WI38 (cell line): ENCODE data around the gene LHX5.

Experiments
- H3K4me3 ChIP-seq: 2 replicates; pipeline ENCODE4 v1.5.1; 2011; ENCODE audit warnings: low read depth, mild to moderate bottlenecking, control low read depth, low read length
- TF ChIP-seq, protein P1 (sequence below): IDR thresholded peaks from 2 replicates; pipeline ENCODE4 v1.5.1; 2012; ENCODE audit warnings: low read depth, mild to moderate bottlenecking, control low read depth, low read length

LHX5 gene

DNA sequence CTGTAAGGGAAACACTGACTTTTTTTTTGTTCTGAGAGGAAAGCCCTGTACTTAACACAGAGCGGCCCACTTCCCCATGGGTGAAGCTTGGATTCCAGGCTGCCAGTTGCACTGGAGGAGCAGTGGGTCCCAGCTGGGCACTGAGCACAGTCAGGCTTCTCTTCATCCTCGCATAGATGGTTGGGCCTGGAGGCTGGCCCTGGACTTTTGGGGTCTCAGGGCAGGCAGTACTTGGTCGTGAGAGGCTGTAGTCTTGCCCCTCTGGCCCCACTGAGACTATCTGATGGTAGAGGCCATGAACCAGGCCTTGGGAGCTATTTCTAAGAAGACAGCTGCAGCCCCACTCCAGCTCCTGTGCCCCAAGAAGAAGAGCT is 6.2 kb upstream of the LHX5 start:
- no peak overlapping the region for H3K4me3 ChIP-seq
- TF ChIP-seq, protein P1, sequence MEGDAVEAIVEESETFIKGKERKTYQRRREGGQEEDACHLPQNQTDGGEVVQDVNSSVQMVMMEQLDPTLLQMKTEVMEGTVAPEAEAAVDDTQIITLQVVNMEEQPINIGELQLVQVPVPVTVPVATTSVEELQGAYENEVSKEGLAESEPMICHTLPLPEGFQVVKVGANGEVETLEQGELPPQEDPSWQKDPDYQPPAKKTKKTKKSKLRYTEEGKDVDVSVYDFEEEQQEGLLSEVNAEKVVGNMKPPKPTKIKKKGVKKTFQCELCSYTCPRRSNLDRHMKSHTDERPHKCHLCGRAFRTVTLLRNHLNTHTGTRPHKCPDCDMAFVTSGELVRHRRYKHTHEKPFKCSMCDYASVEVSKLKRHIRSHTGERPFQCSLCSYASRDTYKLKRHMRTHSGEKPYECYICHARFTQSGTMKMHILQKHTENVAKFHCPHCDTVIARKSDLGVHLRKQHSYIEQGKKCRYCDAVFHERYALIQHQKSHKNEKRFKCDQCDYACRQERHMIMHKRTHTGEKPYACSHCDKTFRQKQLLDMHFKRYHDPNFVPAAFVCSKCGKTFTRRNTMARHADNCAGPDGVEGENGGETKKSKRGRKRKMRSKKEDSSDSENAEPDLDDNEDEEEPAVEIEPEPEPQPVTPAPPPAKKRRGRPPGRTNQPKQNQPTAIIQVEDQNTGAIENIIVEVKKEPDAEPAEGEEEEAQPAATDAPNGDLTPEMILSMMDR: no peak

DNA sequence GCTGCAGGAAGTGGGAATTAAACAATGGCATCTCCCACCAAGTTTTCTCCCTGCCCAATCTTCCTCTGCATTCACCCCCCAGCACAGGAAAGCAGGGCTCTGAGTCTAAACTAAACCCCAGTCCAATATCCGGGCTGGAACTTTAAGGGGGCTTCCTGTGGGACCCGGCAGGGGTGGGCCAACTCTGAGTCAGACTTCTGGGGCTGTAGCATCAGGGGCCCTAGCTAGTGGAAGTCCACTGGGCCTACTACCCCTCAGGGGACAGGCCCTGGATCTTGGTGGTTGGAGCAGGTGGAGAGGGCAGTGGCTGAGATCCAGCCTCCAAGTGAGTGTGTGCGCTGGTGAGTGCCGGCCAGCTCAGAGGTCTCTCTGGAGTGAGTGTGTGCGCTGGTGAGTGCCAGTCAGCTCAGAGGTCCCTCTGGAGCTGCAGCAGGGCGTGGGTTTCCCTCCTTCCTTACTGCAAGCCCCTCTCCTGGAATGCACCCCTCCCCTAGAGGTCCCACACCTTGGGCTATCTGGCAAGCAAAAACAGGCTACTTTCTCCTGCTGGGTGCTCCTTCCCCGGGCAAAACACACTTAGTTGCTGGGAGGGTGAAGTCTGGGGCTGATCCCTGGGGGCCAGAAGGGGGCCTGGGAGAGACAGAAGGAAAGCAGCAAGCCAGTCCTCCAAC is 5.6 kb upstream of the LHX5 start:
- H3K4me3 ChIP-seq: no peak overlapping the region
- TF ChIP-seq, protein P1: no peak

DNA sequence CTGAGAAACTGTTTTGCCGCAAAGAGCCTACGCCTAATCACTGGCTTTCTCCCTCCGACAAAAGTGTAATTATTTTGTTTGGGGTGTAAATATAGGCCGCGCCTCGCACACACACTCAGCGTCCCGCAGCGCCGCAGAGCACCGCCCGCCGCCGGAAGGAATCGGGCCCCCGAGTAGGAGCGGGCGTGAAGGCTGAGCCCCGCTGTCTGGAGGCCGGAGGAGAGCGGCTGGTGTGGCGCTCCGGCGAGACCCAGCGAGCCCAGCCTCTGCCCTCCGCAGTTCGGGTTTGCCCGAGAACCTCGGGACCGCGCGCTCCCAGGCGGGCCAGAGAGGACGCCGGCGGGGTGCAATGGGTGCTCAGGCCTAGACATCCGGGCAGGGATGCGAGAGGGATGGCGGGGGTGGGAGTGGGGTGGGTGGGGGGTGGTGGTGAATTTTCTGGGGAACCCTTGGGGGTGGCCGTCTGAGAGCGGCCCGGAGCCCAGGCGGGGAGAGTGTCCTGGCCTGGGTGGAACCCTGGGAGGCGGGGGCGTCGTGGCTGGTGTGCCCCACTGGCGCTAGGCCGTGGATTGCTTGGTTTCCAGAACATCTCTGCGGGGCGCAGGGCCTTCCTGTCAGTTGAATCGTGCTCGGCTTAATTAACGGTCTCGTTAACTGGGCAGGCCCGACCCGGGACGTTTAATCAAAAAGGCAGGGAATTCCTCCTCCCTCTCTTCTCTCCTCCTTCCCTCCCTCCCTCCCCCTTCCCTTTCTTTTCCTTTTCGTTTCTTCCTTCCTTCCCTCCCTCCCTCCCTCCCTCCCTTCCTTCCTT is 4.7 kb upstream of the LHX5 start:
- H3K4me3 ChIP-seq: no peak overlapping the region

DNA sequence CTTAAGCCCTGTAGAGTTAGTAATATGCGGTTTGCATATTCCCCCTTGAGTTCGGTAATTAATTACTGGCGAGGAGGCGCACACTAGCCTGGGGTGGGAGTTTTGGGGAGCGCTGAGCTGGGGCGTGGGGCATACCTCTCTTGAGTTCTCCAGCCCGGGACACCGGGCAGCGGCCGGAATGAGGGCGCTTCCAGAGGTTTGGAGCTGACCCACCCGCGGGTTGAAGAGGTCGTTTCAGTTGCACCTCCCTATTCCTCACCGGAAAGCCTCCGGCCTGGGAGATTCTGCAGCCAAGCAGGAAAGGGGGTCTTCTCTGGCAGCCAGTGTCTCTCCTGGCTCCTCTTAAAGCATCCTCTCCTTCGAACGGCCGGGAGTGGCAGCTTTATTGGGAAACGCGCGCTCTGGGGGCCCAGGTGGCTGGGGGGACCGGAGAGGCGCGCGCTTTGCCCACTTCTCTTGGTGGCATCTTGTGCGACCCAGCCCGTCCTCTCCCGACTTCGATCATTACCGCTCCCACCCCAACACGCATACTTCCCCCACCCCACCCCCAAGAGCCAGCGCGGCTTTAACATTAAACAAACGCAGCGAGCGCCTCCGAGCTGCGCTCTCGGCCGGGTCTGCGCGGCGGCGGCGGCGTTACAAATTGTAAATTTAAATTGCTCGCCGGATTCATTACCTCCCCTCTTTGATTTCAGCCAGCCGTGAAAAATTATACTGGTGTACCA is 3.9 kb upstream of the LHX5 start:
- H3K4me3 ChIP-seq: no peak overlapping the region
- TF ChIP-seq, protein P1: no peak

More for the DNA sequence above, 4.7 kb upstream of the LHX5 start:
- TF ChIP-seq, protein P1: no peak

DNA sequence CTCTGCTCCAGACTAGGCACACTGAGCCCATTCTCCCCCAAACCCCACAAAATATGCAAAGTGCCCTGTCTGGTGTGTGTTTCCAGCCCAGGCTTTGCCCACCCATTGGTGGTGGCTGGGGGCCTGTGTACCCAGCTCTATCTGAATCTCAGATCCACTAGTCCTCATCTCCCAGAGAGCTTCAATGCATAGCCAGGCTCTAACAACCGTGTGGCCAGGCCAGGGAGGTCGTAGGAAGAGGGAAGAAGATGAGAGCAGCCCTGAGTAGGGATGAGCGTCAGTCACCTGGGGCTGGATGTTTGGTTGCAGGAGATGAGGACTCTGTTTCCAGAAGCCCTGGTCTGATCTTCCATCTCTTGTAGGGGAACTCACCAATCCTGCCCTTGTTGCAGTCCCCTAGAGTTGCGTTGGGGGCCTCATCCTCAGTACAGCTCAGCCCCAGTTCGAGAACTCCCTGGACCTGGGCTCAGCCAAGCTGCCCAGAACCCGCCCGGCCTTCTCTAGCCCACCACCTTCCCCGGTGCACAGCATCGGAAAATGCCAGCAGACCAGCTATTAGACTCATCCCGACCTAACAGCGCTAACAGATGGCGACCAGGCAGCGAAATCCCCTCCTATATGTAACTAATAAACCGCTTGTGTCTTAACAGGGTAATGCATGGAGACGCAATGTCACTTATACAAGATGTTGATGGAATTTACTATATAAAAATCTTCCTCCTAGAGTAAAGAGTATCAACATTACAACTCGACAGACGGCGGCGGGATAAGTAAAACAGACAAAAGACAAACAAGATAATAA is 3.2 kb upstream of the LHX5 start:
- TF ChIP-seq, protein P1: no peak
- no peak overlapping the region for H3K4me3 ChIP-seq

DNA sequence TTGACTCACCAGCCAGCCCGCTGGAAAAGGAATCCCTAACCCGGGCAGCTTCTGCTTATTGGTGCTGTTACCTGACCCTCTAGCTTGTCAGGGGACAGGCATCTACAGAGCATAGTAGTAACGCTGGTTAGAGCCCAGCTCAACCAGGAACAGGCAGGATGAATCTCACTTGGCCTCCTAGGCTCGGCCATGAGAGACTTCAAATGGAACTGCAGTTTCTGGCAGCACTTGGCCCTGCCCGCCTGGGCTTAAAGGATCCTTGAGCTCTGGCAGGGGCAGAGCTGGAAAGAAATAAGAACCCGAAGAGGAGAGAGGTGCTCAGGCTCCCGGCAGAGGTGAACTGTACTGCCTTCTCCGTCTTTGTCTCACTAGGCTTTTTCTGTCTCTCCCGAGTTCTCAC is 2.3 kb upstream of the LHX5 start:
- TF ChIP-seq, protein P1: no peak
- no peak overlapping the region for H3K4me3 ChIP-seq
